Esophagus (tissue), 2 donors: Measurements from ENCODE around the gene RCC1. TPM values are rescaled to one million over a fixed set of nuclear protein-coding genes. Genes with fewer than 3 reads are reported as not detected.

Source experiments
- H3K27ac ChIP-seq, 2 donors: one replicate each; pipeline ENCODE4 v1.5.1; 2013; ENCODE audit warnings: low read depth in 2 of 2, mild to moderate bottlenecking in 2 of 2, inconsistent platforms in 1 of 2, low read length in 1 of 2, moderate library complexity in 1 of 2
- H3K27me3 ChIP-seq, 2 donors: one replicate each; pipeline ENCODE4 v1.6.1; 2013; ENCODE audit warnings: low read length in 2 of 2, control low read depth in 1 of 2, mild to moderate bottlenecking in 1 of 2; ENCODE audit not compliant: insufficient read depth in 2 of 2, control insufficient read depth in 1 of 2
- H3K36me3 ChIP-seq, 2 donors: one replicate each; pipeline ENCODE4 v1.6.1; 2013; ENCODE audit warnings: low read length in 1 of 2; ENCODE audit not compliant: control insufficient read depth in 2 of 2, insufficient read depth in 2 of 2
- H3K4me1 ChIP-seq, 2 donors: one replicate each; pipeline ENCODE4 v1.6.1; 2013; ENCODE audit warnings: low read length in 1 of 2; ENCODE audit not compliant: control insufficient read depth in 2 of 2, insufficient read depth in 2 of 2
- H3K4me3 ChIP-seq, 2 donors: one replicate each; pipeline ENCODE4 v1.5.1; 2013; ENCODE audit warnings: low read length in 2 of 2, mild to moderate bottlenecking in 2 of 2, low read depth in 1 of 2, moderate library complexity in 1 of 2
- H3K9me3 ChIP-seq, 2 donors: one replicate each; pipeline ENCODE4 v1.6.1; 2013; ENCODE audit warnings: mild to moderate bottlenecking in 2 of 2, low read depth in 1 of 2, low read length in 1 of 2, moderate library complexity in 1 of 2; ENCODE audit not compliant: control insufficient read depth in 2 of 2, insufficient read depth in 1 of 2
- WGBS, 2 donors: extraction: QIAGEN DNeasy Blood & Tissue Kit; methylation state at CpG; one replicate each; pipeline ENCODE4 v1.1.7; 2013; 5-methylcytosine and 5-hydroxymethylcytosine counted together
- polyA plus RNA-seq, 2 donors: library from polyadenylated mRNA; stranded (reverse); fragments of 200-250 nt; gene quantifications; one replicate each; pipeline ENCODE4 v1.2.3, GENCODE V29; 2013
- donor health status: healthy with polysubstance abuse.
- donor health status: Bipolar disorder and iron deficiency.

RCC1 gene
- polyA plus RNA-seq, 2 donors: 32.5 to 46.4 TPM

- Histone ChIP-seq H3K4me3 (no peak overlapping the region), H3K27me3 (no peaks in the 10 kb centered on the region), H3K4me1 (no peaks in the 10 kb centered on the region), H3K27ac (peak overlapping the region; percentile 65 to 82), H3K9me3 (no peaks in the 10 kb centered on the region), H3K36me3 (peaks cover 10 to 13% of the 10 kb centered on the region in 2 donors)
- WGBS, 2 donors: 70 to 73% methylated on average over 2 of the region's 2 CpGs
These were observed 23.1 kb upstream of the RCC1 start for GRCh38 chr1:28482702-28483101.

GRCh38 chr1:28494737-28495136 is 11.1 kb upstream of the RCC1 start:
- peaks cover 7 to 14% of the 10 kb centered on the region in 2 donors for H3K36me3 ChIP-seq
- WGBS, 2 donors: 97 to 100% methylated on average over 1 of the region's 1 CpG
- no peaks in the 10 kb centered on the region for H3K9me3 ChIP-seq
- no peak overlapping the region for H3K4me3 ChIP-seq
- H3K4me1 ChIP-seq: no peaks in the 10 kb centered on the region
- no peaks in the 10 kb centered on the region for H3K27me3 ChIP-seq
- H3K27ac ChIP-seq: no peak overlapping the region

- H3K4me1 ChIP-seq: no peaks in the 10 kb centered on the region
- H3K9me3 ChIP-seq: no peaks in the 10 kb centered on the region
- no peak overlapping the region for H3K4me3 ChIP-seq
- no peak overlapping the region for H3K27ac ChIP-seq
- 57 to 66% methylated on average over 4 of the region's 4 CpGs for WGBS, 2 donors
- H3K27me3 ChIP-seq: no peaks in the 10 kb centered on the region
- H3K36me3 ChIP-seq: peaks cover 7 to 8% of the 10 kb centered on the region in 2 donors
These were observed 6.3 kb upstream of the RCC1 start for GRCh38 chr1:28499553-28499952.

GRCh38 chr1:28501925-28502324 is 3.9 kb upstream of the RCC1 start:
- Histone ChIP-seq H3K4me1 (no peaks in the 10 kb centered on the region), H3K27ac (no peak overlapping the region), H3K27me3 (no peaks in the 10 kb centered on the region), H3K4me3 (no peak overlapping the region), H3K9me3 (no peaks in the 10 kb centered on the region), H3K36me3 (peaks cover 3 to 4% of the 10 kb centered on the region in 2 donors)
- 73 to 84% methylated on average over 4 of the region's 4 CpGs for WGBS, 2 donors

GRCh38 chr1:28503117-28503516 is 2.7 kb upstream of the RCC1 start:
- WGBS, 2 donors: 62 to 73% methylated on average over 3 of the region's 3 CpGs
- Histone ChIP-seq H3K36me3 (peaks cover 1 to 2% of the 10 kb centered on the region in 2 donors), H3K4me1 (no peaks in the 10 kb centered on the region), H3K4me3 (no peak overlapping the region), H3K9me3 (no peaks in the 10 kb centered on the region), H3K27me3 (no peaks in the 10 kb centered on the region), H3K27ac (no peak overlapping the region)

- no peaks in the 10 kb centered on the region for H3K9me3 ChIP-seq
- peaks cover 8 to 19% of the 10 kb centered on the region in 2 donors for H3K36me3 ChIP-seq
- peak overlapping the region; percentile 89 to 90 for H3K27ac ChIP-seq
- H3K4me3 ChIP-seq: peak overlapping the region; percentile 78 to 96
- no peaks in the 10 kb centered on the region for H3K27me3 ChIP-seq
- 1% methylated on average over 14 of the region's 14 CpGs for WGBS, 2 donors
- peaks cover 0 to 5% of the 10 kb centered on the region in 2 donors for H3K4me1 ChIP-seq
These were observed 1.0 kb downstream of the RCC1 start for GRCh38 chr1:28506907-28507246.

- Histone ChIP-seq H3K9me3 (no peaks in the 10 kb centered on the region), H3K27ac (peak overlapping the region; percentile 76 to 90), H3K4me3 (peak overlapping the region; percentile 78 to 96), H3K4me1 (peaks cover 0 to 5% of the 10 kb centered on the region in 2 donors), H3K36me3 (peaks cover 8 to 22% of the 10 kb centered on the region in 2 donors), H3K27me3 (no peaks in the 10 kb centered on the region)
- 2 to 3% methylated on average over 11 of the region's 11 CpGs for WGBS, 2 donors
These were observed 1.4 kb downstream of the RCC1 start for GRCh38 chr1:28507247-28507645.

- Histone ChIP-seq H3K4me3 (peak overlapping the region; percentile 78 to 96), H3K27ac (peak overlapping the region; percentile 82 to 90), H3K4me1 (peaks cover 0 to 5% of the 10 kb centered on the region in 2 donors), H3K9me3 (no peaks in the 10 kb centered on the region), H3K27me3 (no peaks in the 10 kb centered on the region), H3K36me3 (peaks cover 8 to 22% of the 10 kb centered on the region in 2 donors)
- 18 to 20% methylated on average over 10 of the region's 10 CpGs for WGBS, 2 donors
These were observed 2.0 kb downstream of the RCC1 start for GRCh38 chr1:28507646-28508434.

- Histone ChIP-seq H3K4me3 (peak overlapping the region; percentile 39 to 96), H3K36me3 (peaks cover 8 to 23% of the 10 kb centered on the region in 2 donors), H3K9me3 (no peaks in the 10 kb centered on the region), H3K4me1 (peaks cover 0 to 5% of the 10 kb centered on the region in 2 donors), H3K27ac (peak overlapping the region; percentile 71 to 82), H3K27me3 (no peaks in the 10 kb centered on the region)
- WGBS, 2 donors: 16 to 26% methylated on average over 5 of the region's 5 CpGs
These were observed 2.6 kb downstream of the RCC1 start for GRCh38 chr1:28508435-28508754.

GRCh38 chr1:28509705-28510272 is 3.9 kb downstream of the RCC1 start:
- Histone ChIP-seq H3K27ac (peak overlapping the region; percentile 82 to 90), H3K9me3 (no peaks in the 10 kb centered on the region), H3K4me1 (peaks cover 0 to 5% of the 10 kb centered on the region in 2 donors), H3K4me3 (peak overlapping the region in 1 of 2 donors; percentile 96), H3K27me3 (no peaks in the 10 kb centered on the region), H3K36me3 (peaks cover 8 to 26% of the 10 kb centered on the region in 2 donors)
- WGBS, 2 donors: 51 to 54% methylated on average over 8 of the region's 8 CpGs
